C4-2B (cell line): ENCODE results near the gene TOR1AIP2.

ENCODE experiments used
- ZFX ChIP-seq: fragments of 450-650 bp; IDR thresholded peaks from 2 replicates; pipeline ENCODE4 v1.6.1; 2017
- TF ChIP-seq, protein P1 (sequence below): fragments of 450-650 bp; conservative IDR thresholded peaks from 2 replicates; pipeline ENCODE4 v1.5.1; 2017; ENCODE audit warnings: mild to moderate bottlenecking

DNA sequence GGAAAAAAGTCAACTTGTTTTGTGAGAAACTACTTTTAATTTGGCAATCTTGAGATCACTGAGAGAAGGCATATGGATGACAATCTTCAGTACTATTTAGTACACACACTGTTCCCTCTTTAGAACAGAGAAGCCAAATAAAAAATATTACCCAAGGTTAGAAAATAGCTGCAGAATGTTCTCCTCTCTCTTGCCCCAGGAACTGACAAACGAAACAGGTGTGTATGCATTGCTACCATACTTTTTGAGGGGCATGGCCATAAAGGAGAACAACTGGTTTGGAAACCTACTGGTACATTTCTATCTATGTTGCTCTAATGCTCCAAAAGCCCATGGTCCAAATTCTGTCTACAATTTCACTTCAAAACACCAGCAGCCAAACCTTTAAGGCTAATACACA is 5.7 kb downstream of the TOR1AIP2 start:
- TF ChIP-seq, protein P1, sequence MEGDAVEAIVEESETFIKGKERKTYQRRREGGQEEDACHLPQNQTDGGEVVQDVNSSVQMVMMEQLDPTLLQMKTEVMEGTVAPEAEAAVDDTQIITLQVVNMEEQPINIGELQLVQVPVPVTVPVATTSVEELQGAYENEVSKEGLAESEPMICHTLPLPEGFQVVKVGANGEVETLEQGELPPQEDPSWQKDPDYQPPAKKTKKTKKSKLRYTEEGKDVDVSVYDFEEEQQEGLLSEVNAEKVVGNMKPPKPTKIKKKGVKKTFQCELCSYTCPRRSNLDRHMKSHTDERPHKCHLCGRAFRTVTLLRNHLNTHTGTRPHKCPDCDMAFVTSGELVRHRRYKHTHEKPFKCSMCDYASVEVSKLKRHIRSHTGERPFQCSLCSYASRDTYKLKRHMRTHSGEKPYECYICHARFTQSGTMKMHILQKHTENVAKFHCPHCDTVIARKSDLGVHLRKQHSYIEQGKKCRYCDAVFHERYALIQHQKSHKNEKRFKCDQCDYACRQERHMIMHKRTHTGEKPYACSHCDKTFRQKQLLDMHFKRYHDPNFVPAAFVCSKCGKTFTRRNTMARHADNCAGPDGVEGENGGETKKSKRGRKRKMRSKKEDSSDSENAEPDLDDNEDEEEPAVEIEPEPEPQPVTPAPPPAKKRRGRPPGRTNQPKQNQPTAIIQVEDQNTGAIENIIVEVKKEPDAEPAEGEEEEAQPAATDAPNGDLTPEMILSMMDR, result no peak
- no peak for TF ChIP-seq ZFX
